Activated CD4-positive, alpha-beta T cell treated with anti-CD3 and anti-CD28 coated beads for 36 hours (primary cell): Measurements from ENCODE around the gene IL36B. TPM values are rescaled to one million over a fixed set of nuclear protein-coding genes. Genes with fewer than 3 reads are reported as not detected.
A peak's percentile ranks its signal among the peaks of the same experiment; 100 is the strongest.

Experiments used
- ATAC-seq: fragments of 200-7000 bp; cut with Tn5 transposase; one replicate; pipeline ENCODE4 v1.10.0; 2021; ENCODE audit warnings: mild to moderate bottlenecking, moderate library complexity
- CTCF ChIA-PET: fragments of 350-600 bp; sonication (Branson Sonifier 250); formaldehyde crosslinking; loops from one replicate; lab custom pipeline; 2021; ENCODE audit warnings: antibody characterized with exemption; lab: Charles Lee
- POLR2A ChIA-PET: fragments of 350-600 bp; sonication (Branson Sonifier 250); formaldehyde crosslinking; loops from one replicate; lab custom pipeline; 2021; ENCODE audit warnings: antibody characterized with exemption, inconsistent platforms; lab: Charles Lee
- DNase-seq: peaks from one replicate; pipeline ENCODE4 v3.0.0-alpha.2; 2020
- H3K27ac Mint-ChIP-seq: one replicate; pipeline ENCODE4 v1.8.0; 2021; ENCODE audit warnings: mixed read lengths
- H3K27me3 Mint-ChIP-seq: one replicate; pipeline ENCODE4 v1.8.0; 2021; ENCODE audit warnings: mixed read lengths
- H3K36me3 Mint-ChIP-seq: one replicate; pipeline ENCODE4 v1.8.0; 2021; ENCODE audit warnings: low read depth, mixed read lengths
- H3K4me1 Mint-ChIP-seq: one replicate; pipeline ENCODE4 v1.8.0; 2021; ENCODE audit warnings: mixed read lengths
- H3K4me3 Mint-ChIP-seq: one replicate; pipeline ENCODE4 v1.8.0; 2021; ENCODE audit warnings: mild to moderate bottlenecking, moderate library complexity, mixed read lengths
- H3K9me3 Mint-ChIP-seq: one replicate; pipeline ENCODE4 v1.8.0; 2021; ENCODE audit warnings: low read depth, mixed read lengths
- intact Hi-C, 2 experiments: fragments of 100-400 bp; cut with DNase I in 1 of 2; cut with micrococcal nuclease in 1 of 2; formaldehyde crosslinking; loops; one replicate each; pipeline versions ENCODE4 v1.14.2 to v1.15.1; 2022 to 2024; cut with DNase I, micrococcal nuclease
- total RNA-seq, 2 experiments: library from RNA; stranded (reverse); gene quantifications; one replicate each; pipeline ENCODE4 v1.2.3, GENCODE V29; 2021

The IL36B gene
- total RNA-seq, 2 experiments from 2014 or later = not detected

DNA sequence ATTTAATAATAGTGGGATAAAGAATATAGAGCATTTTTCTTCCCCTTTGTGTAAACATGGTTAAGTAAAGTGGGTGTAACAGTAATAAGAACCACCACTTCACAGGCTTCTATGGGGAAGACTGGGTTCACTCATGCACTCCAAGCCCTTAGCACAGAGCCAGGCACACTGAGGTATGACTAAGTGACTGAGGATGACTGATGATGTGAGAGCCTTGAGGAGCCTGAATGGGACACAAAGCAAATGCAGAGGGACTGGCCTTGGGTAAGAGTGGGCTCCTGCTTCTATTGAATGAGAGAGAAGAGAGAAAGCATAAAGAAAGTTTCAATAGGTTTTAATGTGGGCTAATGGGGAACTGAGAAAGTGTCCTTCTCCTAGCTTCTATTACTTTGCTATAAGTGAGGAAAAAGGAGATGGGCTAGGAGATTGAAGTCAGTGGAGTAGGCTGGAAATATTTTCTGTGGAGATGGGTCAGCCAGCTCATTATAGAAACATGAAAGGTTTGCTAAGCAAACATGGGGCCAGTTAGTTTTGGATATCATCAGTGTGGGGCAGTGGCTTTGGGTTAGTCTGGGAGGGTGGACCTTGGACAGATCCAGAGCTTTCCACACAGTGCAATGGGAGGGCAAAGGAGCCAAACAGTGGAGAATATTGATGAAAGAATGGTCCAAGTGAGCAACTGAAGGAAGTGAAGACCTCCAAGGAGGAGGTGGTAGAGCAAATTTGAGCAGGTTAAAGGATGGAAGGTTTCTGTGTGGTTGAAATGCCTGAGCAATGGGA, 35.7 kb upstream of the IL36B start:
- Mint-ChIP-seq H3K27ac (no peak overlapping the region), H3K36me3 (no peaks in the 10 kb centered on the region), H3K27me3 (peaks cover 3% of the 10 kb centered on the region), H3K4me1 (peaks cover 8% of the 10 kb centered on the region), H3K9me3 (no peaks in the 10 kb centered on the region), H3K4me3 (no peak overlapping the region)
- ATAC-seq = no peak
- POLR2A ChIA-PET = no interaction called here
- CTCF ChIA-PET = interaction anchor here (0.6 to 2.4 kb wide), 4 partner anchors 8 to 50 kb away, joined by 3 to 7 read pairs (median 4); no protein-coding TSS in a partner anchor
- intact Hi-C loops = no loop called here
- no peak for DNase-seq

GRCh38 chr2:113085542-113085941, 32.9 kb upstream of the IL36B start:
- ChIA-PET POLR2A (no interaction called here), CTCF (interaction anchor here (0.6 to 10.3 kb wide), 9 partner anchors 8 to 92 kb away, joined by 3 to 148 read pairs (median 4); no protein-coding TSS in a partner anchor)
- H3K9me3 Mint-ChIP-seq = no peaks in the 10 kb centered on the region
- no peak overlapping the region for H3K27ac Mint-ChIP-seq
- H3K36me3 Mint-ChIP-seq = no peaks in the 10 kb centered on the region
- H3K27me3 Mint-ChIP-seq = peaks cover 2% of the 10 kb centered on the region
- H3K4me1 Mint-ChIP-seq = peaks cover 12% of the 10 kb centered on the region
- H3K4me3 Mint-ChIP-seq = no peak overlapping the region
- intact Hi-C loops = loop anchor here (2.0 kb wide), 2 partner anchors 89 to 119 kb away; no protein-coding TSS in a partner anchor
- no peak for DNase-seq
- ATAC-seq = no peak

DNA sequence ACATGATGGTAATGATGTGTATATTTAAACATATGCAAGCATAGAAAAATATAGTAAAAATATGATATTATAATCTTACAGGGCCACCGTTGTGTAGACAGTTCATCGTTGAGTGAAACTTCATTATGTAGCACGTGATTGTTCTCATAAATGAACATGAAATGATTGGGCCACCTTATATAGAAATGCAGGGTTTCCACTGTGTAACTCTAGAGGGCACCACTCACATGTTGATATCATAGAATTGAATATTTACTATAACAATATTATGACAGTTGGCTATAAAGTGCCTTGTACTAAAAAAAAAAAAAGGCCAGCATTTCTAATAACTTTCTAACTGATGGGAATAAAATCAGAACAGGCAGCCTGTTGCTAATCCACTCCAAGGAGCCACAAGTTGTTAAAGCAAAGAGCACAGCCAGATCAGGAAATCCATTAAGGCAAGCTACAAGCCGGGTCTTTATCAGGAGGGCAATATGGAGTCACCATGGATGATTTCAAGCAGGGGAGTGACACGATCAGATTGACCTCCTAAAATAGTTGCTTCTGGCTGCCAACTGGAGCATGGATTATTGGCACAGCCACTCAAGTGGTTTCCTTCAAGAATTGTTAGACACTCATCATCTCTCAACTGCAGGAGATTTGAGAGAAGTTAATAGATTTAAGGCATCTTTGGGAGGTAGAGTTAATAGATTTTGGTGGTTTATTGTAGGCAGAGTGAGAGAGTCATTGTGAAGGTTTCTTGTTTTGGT, 31.8 kb upstream of the IL36B start:
- intact Hi-C loops = loop anchor here (1.0 to 5.0 kb wide), 8 partner anchors 54 to 306 kb away; no protein-coding TSS in a partner anchor
- H3K36me3 Mint-ChIP-seq = no peaks in the 10 kb centered on the region
- peaks cover 2% of the 10 kb centered on the region for H3K27me3 Mint-ChIP-seq
- no peak for DNase-seq
- ATAC-seq = peak; percentile 77
- H3K4me3 Mint-ChIP-seq = no peak overlapping the region
- no peaks in the 10 kb centered on the region for H3K9me3 Mint-ChIP-seq
- ChIA-PET POLR2A (interaction anchor here (0.9 kb wide), 1 partner anchor 72 kb away, joined by 3 read pairs; no protein-coding TSS in a partner anchor), CTCF (interaction anchor here (0.6 to 10.3 kb wide), 14 partner anchors 10 to 777 kb away, joined by 3 to 148 read pairs (median 4); no protein-coding TSS in a partner anchor)
- H3K4me1 Mint-ChIP-seq = peaks cover 12% of the 10 kb centered on the region
- peak overlapping the region; percentile 3 for H3K27ac Mint-ChIP-seq

DNA sequence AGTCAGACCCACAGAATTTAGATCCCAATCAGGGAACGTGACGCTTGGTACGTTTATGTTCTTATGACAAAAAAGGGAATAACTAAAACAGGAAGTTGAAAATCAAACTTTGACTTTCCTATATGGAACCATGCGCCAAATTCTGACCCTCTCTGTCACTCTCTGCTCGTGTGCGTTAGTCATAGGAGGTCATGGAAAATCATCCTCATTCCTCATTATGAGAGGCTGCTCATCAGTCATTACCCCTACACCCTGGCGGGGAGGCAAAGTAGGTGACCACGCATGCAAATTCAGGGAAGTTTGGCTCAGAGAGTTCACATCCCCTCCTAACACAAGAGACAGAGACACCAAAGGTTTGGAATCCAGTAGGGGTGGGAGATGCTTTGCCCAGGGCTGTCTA, 30.6 kb upstream of the IL36B start:
- peaks cover 12% of the 10 kb centered on the region for H3K4me1 Mint-ChIP-seq
- DNase-seq (peak; percentile 52), ATAC-seq (peak; percentile 5)
- no peak overlapping the region for H3K4me3 Mint-ChIP-seq
- H3K27me3 Mint-ChIP-seq = peaks cover 2% of the 10 kb centered on the region
- no peak overlapping the region for H3K27ac Mint-ChIP-seq
- no peaks in the 10 kb centered on the region for H3K9me3 Mint-ChIP-seq
- no peaks in the 10 kb centered on the region for H3K36me3 Mint-ChIP-seq
- POLR2A ChIA-PET = interaction anchor here (0.6 kb wide), 1 partner anchor 16 kb away, joined by 3 read pairs; no protein-coding TSS in a partner anchor
- CTCF ChIA-PET = interaction anchor here (0.8 to 10.3 kb wide), 11 partner anchors 15 to 173 kb away, joined by 3 to 148 read pairs (median 4); partner anchors contain the start of gene IL1F10
- intact Hi-C loops = loop anchor here (5.0 kb wide), 4 partner anchors 114 to 289 kb away; no protein-coding TSS in a partner anchor

DNA sequence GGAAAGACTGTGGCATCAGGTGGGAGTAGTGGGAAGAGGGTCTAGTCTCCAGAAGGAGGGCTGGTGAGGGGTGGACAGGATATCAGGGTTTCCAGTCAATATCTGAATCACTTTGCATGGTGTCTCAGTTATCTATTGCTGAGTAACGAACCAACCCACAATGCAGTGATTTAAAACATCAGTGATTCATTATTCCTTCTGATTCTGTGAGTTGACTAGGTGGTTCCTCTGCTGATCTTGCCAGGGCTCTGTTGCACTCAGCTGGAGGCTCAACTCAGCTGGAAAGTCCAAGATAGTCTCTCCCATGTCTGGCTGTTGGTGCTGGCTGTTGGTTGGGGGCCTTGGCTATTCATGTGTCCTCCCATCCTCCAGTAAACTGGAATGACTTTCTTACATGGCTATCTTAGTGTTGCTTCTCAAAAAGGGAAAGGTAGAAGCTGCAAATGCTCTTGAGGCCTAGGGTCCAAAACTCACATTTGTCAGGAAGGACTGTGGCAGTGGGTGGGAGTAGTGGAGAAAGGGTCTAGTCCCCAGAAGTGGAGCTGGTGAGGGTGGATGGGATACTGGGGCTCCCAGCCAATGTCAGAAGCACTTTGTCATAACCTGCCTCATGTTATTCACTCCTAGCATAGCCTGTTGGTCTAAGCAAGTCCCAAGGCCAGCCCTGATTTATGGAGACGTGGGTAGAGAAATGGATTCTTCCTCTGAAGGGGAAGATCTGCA, 29.0 kb upstream of the IL36B start:
- Mint-ChIP-seq H3K4me3 (no peak overlapping the region), H3K27ac (no peak overlapping the region), H3K4me1 (peaks cover 12% of the 10 kb centered on the region), H3K9me3 (no peaks in the 10 kb centered on the region), H3K36me3 (no peaks in the 10 kb centered on the region), H3K27me3 (no peaks in the 10 kb centered on the region)
- ChIA-PET CTCF (interaction anchor here (0.9 to 10.3 kb wide), 8 partner anchors 17 to 131 kb away, joined by 3 to 148 read pairs (median 4); no protein-coding TSS in a partner anchor), POLR2A (interaction anchor here (0.7 kb wide), 1 partner anchor 140 kb away, joined by 3 read pairs; no protein-coding TSS in a partner anchor)
- intact Hi-C loops = loop anchor here (2.0 to 5.0 kb wide), 5 partner anchors 95 to 291 kb away; no protein-coding TSS in a partner anchor
- no peak for DNase-seq
- ATAC-seq = peak; percentile 40

GRCh38 chr2:113080134-113080533, 27.5 kb upstream of the IL36B start:
- H3K4me3 Mint-ChIP-seq = no peak overlapping the region
- POLR2A ChIA-PET = interaction anchor here (0.6 kb wide), 1 partner anchor 9 kb away, joined by 3 read pairs; no protein-coding TSS in a partner anchor

GRCh38 chr2:113079131-113079530, 26.5 kb upstream of the IL36B start:
- Mint-ChIP-seq H3K36me3 (no peaks in the 10 kb centered on the region), H3K27ac (no peak overlapping the region), H3K9me3 (no peaks in the 10 kb centered on the region), H3K27me3 (no peaks in the 10 kb centered on the region), H3K4me3 (no peak overlapping the region), H3K4me1 (peaks cover 16% of the 10 kb centered on the region)
- ATAC-seq (no peak), DNase-seq (no peak)
- CTCF ChIA-PET = interaction anchor here (0.7 to 10.3 kb wide), 18 partner anchors 10 to 495 kb away, joined by 3 to 148 read pairs (median 6); no protein-coding TSS in a partner anchor
- POLR2A ChIA-PET = no interaction called here
- intact Hi-C loops = no loop called here

More at GRCh38 chr2:113080134-113080533, 27.5 kb upstream of the IL36B start:
- Mint-ChIP-seq H3K27ac (no peak overlapping the region), H3K9me3 (no peaks in the 10 kb centered on the region), H3K27me3 (no peaks in the 10 kb centered on the region), H3K4me1 (peaks cover 15% of the 10 kb centered on the region), H3K36me3 (no peaks in the 10 kb centered on the region)
- peak; percentile 73 for ATAC-seq
- DNase-seq = peak; percentile 73
- intact Hi-C loops = loop anchor here (1.0 to 5.0 kb wide), 6 partner anchors 58 to 292 kb away; no protein-coding TSS in a partner anchor
- CTCF ChIA-PET = interaction anchor here (0.6 to 10.3 kb wide), 45 partner anchors 8 to 446 kb away, joined by 3 to 148 read pairs (median 5); partner anchors contain the start of gene PSD4

DNA sequence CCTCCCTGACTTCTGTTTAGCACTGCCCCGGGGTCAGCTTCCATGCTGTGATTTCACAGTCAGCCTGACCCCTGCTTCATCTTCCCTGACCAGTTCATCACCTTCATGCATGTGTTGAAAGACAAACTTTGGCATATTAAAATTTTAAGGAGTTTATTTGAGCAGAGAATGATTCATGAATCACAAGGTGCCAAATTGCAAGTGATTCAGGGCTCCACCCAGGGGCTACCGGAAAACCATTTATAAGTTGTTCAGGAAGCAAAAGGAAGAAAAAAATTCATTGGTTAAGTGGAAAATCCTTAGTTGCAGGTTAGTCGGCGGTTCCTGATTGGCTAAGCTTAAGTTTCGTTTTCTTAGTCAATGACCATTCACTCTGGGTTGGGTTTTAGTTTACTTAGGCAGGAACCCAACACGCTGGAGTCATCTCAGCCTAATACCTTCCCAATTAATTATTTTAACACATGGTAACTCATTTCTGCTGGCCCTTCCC, 25.7 kb upstream of the IL36B start:
- ChIA-PET CTCF (interaction anchor here (0.6 to 10.3 kb wide), 9 partner anchors 9 to 495 kb away, joined by 3 to 148 read pairs (median 4); partner anchors contain the start of gene IL1F10), POLR2A (no interaction called here)
- Mint-ChIP-seq H3K4me3 (no peak overlapping the region), H3K27me3 (no peaks in the 10 kb centered on the region), H3K4me1 (peaks cover 11% of the 10 kb centered on the region), H3K9me3 (no peaks in the 10 kb centered on the region), H3K36me3 (no peaks in the 10 kb centered on the region), H3K27ac (no peak overlapping the region)
- DNase-seq (no peak), ATAC-seq (no peak)
- intact Hi-C loops = no loop called here

GRCh38 chr2:113077921-113078320, 25.3 kb upstream of the IL36B start:
- Mint-ChIP-seq H3K4me3 (no peak overlapping the region), H3K27me3 (no peaks in the 10 kb centered on the region), H3K4me1 (peaks cover 7% of the 10 kb centered on the region), H3K9me3 (no peaks in the 10 kb centered on the region), H3K27ac (no peak overlapping the region), H3K36me3 (no peaks in the 10 kb centered on the region)
- ATAC-seq = no peak
- intact Hi-C loops = no loop called here
- no peak for DNase-seq
- ChIA-PET POLR2A (no interaction called here), CTCF (interaction anchor here (0.6 to 10.3 kb wide), 5 partner anchors 8 to 60 kb away, joined by 3 to 148 read pairs (median 3); partner anchors contain the start of gene IL1F10)
